Neutrophil (primary cell): ENCODE data around the gene RNF130.

Experiments
- H3K27ac ChIP-seq: fragments of 200-600 bp; sonication (generic); 2 replicates; pipeline ENCODE4 v1.5.1; 2016; ENCODE audit warnings: mild to moderate bottlenecking, moderate library complexity
- H3K27me3 ChIP-seq: fragments of 200-600 bp; sonication (generic); 2 replicates; pipeline ENCODE4 v1.6.0; 2016; ENCODE audit warnings: mild to moderate bottlenecking
- H3K36me3 ChIP-seq: fragments of 200-600 bp; sonication (generic); 2 replicates; pipeline ENCODE4 v1.5.1; 2017
- H3K4me1 ChIP-seq, 2 experiments: fragments of 200-600 bp in 1 of 2; sonication (generic) in 1 of 2; 1 replicate in 1 of 2; 2 replicates in 1 of 2; pipeline versions ENCODE4 v1.5.1 to v1.6.1; 2013 to 2016; ENCODE audit warnings: low read depth in 1 of 2, low read length in 1 of 2, mild to moderate bottlenecking in 1 of 2, moderate library complexity in 1 of 2; ENCODE audit not compliant: control insufficient read depth in 1 of 2, insufficient read depth in 1 of 2
- H3K4me3 ChIP-seq, 2 experiments: fragments of 200-600 bp in 1 of 2; sonication (generic) in 1 of 2; 1 replicate in 1 of 2; 2 replicates in 1 of 2; pipeline ENCODE4 v1.5.1; 2013 to 2016; ENCODE audit warnings: low read depth in 1 of 2, low read length in 1 of 2, mild to moderate bottlenecking in 1 of 2, moderate library complexity in 1 of 2
- H3K9me3 ChIP-seq: fragments of 200-600 bp; sonication (generic); 2 replicates; pipeline ENCODE4 v1.5.1; 2016
- TF ChIP-seq, protein P1 (sequence below): fragments of 200-600 bp; sonication (generic); IDR thresholded peaks from 2 replicates; pipeline ENCODE4 v1.5.1; 2016; ENCODE audit warnings: antibody characterized with exemption

Gene RNF130

DNA sequence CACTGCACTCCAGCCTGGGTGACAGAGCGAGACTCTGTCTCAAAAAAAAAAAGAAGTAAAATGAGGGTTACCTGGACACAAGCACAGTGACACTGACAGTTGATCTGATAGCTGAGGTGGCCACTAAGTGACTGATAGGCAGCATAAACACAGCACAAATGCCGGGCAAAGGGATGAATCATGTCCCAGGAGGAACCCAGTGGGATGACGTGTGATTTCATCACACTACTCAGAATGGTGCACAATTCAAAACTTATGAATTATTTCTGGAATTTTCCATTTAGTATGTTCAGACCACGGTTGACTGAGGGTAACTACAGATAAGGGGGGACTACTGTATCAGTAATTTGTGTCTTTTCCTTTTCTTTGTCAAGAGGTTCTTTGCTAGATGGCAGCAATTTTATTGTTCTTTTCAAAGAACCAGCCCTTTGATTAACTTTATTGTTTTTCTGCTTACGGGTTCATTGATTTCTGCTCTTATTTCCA is 34.3 kb upstream of the RNF130 start:
- H3K4me3 ChIP-seq = no peak overlapping the region
- H3K9me3 ChIP-seq = no peaks in the 10 kb centered on the region
- no peaks in the 10 kb centered on the region for H3K36me3 ChIP-seq
- TF ChIP-seq, protein P1, sequence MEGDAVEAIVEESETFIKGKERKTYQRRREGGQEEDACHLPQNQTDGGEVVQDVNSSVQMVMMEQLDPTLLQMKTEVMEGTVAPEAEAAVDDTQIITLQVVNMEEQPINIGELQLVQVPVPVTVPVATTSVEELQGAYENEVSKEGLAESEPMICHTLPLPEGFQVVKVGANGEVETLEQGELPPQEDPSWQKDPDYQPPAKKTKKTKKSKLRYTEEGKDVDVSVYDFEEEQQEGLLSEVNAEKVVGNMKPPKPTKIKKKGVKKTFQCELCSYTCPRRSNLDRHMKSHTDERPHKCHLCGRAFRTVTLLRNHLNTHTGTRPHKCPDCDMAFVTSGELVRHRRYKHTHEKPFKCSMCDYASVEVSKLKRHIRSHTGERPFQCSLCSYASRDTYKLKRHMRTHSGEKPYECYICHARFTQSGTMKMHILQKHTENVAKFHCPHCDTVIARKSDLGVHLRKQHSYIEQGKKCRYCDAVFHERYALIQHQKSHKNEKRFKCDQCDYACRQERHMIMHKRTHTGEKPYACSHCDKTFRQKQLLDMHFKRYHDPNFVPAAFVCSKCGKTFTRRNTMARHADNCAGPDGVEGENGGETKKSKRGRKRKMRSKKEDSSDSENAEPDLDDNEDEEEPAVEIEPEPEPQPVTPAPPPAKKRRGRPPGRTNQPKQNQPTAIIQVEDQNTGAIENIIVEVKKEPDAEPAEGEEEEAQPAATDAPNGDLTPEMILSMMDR = no peak
- no peak overlapping the region for H3K27ac ChIP-seq
- no peaks in the 10 kb centered on the region for H3K27me3 ChIP-seq
- no peaks in the 10 kb centered on the region for H3K4me1 ChIP-seq

DNA sequence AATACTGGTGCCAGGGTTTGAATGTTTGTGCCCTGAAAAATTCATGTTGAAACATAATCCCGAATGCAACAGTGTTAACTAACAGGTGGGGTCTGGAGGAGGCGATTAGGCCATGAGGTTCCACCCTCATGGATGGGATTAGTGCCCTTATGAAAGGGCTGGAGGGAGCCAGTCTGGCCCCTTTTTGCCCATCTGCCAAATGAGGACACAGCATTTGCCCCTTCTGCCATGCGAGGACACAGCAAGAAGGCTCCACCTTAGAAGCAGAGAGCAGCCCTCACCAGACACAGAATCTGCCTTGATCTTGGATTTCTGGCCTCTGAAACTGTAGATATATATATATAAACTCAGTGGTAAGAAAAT is 32.6 kb upstream of the RNF130 start:
- H3K4me1 ChIP-seq = no peaks in the 10 kb centered on the region
- no peaks in the 10 kb centered on the region for H3K36me3 ChIP-seq
- no peak overlapping the region for H3K4me3 ChIP-seq
- H3K27ac ChIP-seq = no peak overlapping the region
- no peaks in the 10 kb centered on the region for H3K9me3 ChIP-seq
- no peaks in the 10 kb centered on the region for H3K27me3 ChIP-seq
- TF ChIP-seq, protein P1 = no peak

DNA sequence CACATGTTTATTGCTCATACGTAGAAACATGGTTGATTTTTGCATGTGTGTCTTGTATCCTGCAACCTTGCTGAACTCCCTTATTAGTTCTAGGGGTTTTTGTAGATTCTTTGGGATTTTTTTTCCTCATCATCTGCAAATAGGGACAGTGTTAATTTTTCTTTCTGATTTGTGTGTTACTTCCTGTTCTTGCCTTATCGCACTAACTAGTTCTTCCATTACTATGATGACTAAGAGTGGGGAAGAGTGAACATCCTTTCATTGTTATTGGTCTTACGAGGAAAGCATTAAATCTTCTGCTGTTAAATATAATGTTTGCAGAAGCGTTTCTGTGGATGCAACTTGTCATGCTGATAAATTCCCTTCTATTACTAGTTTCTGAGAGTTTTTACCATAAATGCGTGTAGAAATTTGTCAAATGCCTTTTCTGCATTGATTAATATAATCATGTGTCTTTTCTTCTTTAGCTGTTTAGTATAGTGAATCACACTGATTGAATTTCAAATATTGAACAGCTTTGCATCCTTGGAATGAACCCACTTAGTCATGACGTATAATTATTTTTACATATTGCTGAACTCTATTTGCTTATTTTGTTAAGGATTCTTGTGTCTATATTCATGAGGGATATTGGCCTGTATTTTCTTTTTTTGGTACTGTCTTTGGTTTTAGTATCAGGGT is 32.1 kb upstream of the RNF130 start:
- no peaks in the 10 kb centered on the region for H3K4me1 ChIP-seq
- TF ChIP-seq, protein P1 = no peak

DNA sequence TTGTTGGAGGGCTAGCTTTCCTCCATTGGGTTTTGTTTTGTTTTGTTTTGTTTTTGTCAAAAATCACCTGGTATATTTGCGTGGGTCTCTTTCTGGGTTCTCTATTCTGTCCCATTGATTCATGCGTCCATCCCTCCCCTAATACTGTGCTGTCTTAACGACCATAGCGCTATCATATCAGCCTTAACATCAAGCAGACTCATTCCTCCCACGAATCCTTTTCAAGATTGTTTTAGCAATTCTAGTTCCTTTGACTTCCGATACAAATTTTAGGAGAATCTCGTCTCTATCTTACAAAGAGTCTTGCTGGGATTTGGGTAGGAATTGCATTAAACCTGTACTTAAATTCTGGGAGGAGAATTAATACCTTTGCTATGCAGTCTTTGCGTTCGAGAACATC is 31.1 kb upstream of the RNF130 start:
- H3K27me3 ChIP-seq = no peaks in the 10 kb centered on the region
- no peak overlapping the region for H3K4me3 ChIP-seq
- no peaks in the 10 kb centered on the region for H3K9me3 ChIP-seq
- no peak overlapping the region for H3K27ac ChIP-seq
- H3K4me1 ChIP-seq = no peaks in the 10 kb centered on the region
- TF ChIP-seq, protein P1 = no peak
- no peaks in the 10 kb centered on the region for H3K36me3 ChIP-seq

More for the DNA sequence above, 32.1 kb upstream of the RNF130 start:
- no peaks in the 10 kb centered on the region for H3K36me3 ChIP-seq
- H3K9me3 ChIP-seq = no peaks in the 10 kb centered on the region
- H3K27me3 ChIP-seq = no peaks in the 10 kb centered on the region
- no peak overlapping the region for H3K27ac ChIP-seq
- H3K4me3 ChIP-seq = no peak overlapping the region

DNA sequence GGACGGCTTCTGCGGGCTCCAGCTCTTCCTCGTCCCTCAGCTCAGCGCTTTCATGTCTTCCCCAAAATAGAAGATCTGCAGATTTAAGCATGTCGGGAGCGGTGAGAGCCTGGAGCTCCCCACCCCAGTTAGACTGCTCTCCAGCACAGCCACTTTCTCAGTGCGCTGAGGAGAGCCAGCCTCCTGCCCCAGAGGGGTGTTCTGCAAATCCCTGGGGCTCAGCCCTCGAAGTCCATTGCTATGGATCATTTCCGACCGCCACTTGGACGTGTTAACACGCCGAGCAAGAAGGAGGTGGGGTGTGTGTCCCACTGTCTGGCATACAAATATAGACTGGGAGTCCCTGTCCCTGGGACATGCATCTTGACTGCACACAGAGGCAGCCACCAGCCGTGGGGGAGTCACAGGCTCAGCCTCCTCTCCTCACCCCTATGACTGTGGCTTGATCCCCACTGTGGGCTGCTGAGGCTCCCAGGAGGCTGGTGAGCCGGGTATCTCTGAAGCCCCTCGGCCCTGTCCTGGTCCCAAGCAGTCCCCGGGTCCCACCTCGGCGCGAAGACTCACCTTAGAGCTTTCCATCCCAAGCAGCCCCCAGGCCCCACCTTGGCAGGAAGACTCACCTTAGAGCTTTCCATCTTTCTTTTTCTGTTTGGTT is 30.0 kb upstream of the RNF130 start:
- TF ChIP-seq, protein P1 = no peak
- H3K27ac ChIP-seq = no peak overlapping the region
- no peaks in the 10 kb centered on the region for H3K9me3 ChIP-seq
- no peaks in the 10 kb centered on the region for H3K36me3 ChIP-seq
- H3K4me3 ChIP-seq = no peak overlapping the region
- no peaks in the 10 kb centered on the region for H3K4me1 ChIP-seq
- H3K27me3 ChIP-seq = no peaks in the 10 kb centered on the region
